ENCODE measurements around the gene IRX4. TPM values are rescaled to one million over a fixed set of nuclear protein-coding genes. Genes with fewer than 3 reads are reported as not detected.

Gene IRX4
- total RNA-seq (0.13 TPM), polyA plus RNA-seq (ENCODE audit: insufficient read depth in 1 of 8, insufficient read length in 8 of 8, low replicate concordance in 1 of 8) (1 to 10 TPM in 2 of 8 donors, under 1 TPM in 6; 0.17 to 3.4 (median 0.49) TPM)
- long read RNA-seq, donor 1, result 0 reads
- long read RNA-seq, donor 2, result 0 reads
- long read RNA-seq, donor 3, partial matches to known transcripts, result 0 of 1 reads
- long read RNA-seq, donor 3, other reads (novel, unspliced or antisense), result 0 of 1 reads
- long read RNA-seq, donor 4, result 0 reads
- long read RNA-seq, donor 5, result 0 reads
- long read RNA-seq, donor 6, result 0 reads
- long read RNA-seq, donor 7, result 0 reads
- long read RNA-seq, donor 8, result 0 reads
- long read RNA-seq, donor 9, result 0 reads
- long read RNA-seq, donor 10, result 0 reads
- long read RNA-seq, donor 11, result 0 reads

GRCh38 chr5:1882337-1883119 is at the start of gene IRX4:
Gene IRX4, minus strand, starts transcription at chr5:1882925. Its CDS starts 278 bp downstream, at chr5:1882647.
- DNase-seq, result no peak
- no peaks in the 10 kb centered on the region for H3K9me3 ChIP-seq (replicated peaks; ENCODE audit: control insufficient read depth, low read depth, low read length)
- H3K27ac ChIP-seq (ENCODE audit: low read length), result no peak within 1 kb of the TSS
- under 1% methylated on average over 60 of the region's 83 CpGs for whole genome bisulfite sequencing (ENCODE audit: insufficient coverage)
- peaks cover 23% of the 10 kb centered on the region for H3K4me1 ChIP-seq (ENCODE audit: control insufficient read depth, insufficient read depth, low read length)
- peaks cover 96% of the 10 kb centered on the region for H3K27me3 ChIP-seq (ENCODE audit: control insufficient read depth, insufficient read depth, low read length)
- H3K36me3 ChIP-seq (ENCODE audit: control insufficient read depth, insufficient read depth, low read length), result no peaks in the 10 kb centered on the region
- H3K4me3 ChIP-seq (ENCODE audit: low read length), result peak within 1 kb of the TSS; percentile 34

- Histone ChIP-seq H3K4me1 (ENCODE audit: control insufficient read depth, insufficient read depth, low read length) (peaks cover 18% of the 10 kb centered on the region), H3K27ac (ENCODE audit: low read length) (peak overlapping the region; percentile 18), H3K9me3 (replicated peaks; ENCODE audit: control insufficient read depth, low read depth, low read length) (no peaks in the 10 kb centered on the region), H3K27me3 (ENCODE audit: control insufficient read depth, insufficient read depth, low read length) (peaks cover 15% of the 10 kb centered on the region), H3K36me3 (ENCODE audit: control insufficient read depth, insufficient read depth, low read length) (no peaks in the 10 kb centered on the region), H3K4me3 (ENCODE audit: low read length) (peak overlapping the region; percentile 47)
- WGBS (ENCODE audit: insufficient coverage), result 1% methylated on average over 22 of the region's 27 CpGs
- DNase-seq, result peak; percentile 72
Observed at GRCh38 chr5:1931604-1932231, 49.0 kb upstream of the IRX4 start.

GRCh38 chr5:1930880-1931603 is 48.3 kb upstream of the IRX4 start:
- peak; percentile 57 for DNase-seq
- H3K36me3 ChIP-seq (ENCODE audit: control insufficient read depth, insufficient read depth, low read length), result no peaks in the 10 kb centered on the region
- no peaks in the 10 kb centered on the region for H3K9me3 ChIP-seq (replicated peaks; ENCODE audit: control insufficient read depth, low read depth, low read length)
- H3K4me1 ChIP-seq (ENCODE audit: control insufficient read depth, insufficient read depth, low read length), result peaks cover 18% of the 10 kb centered on the region
- peaks cover 15% of the 10 kb centered on the region for H3K27me3 ChIP-seq (ENCODE audit: control insufficient read depth, insufficient read depth, low read length)
- H3K4me3 ChIP-seq (ENCODE audit: low read length), result peak overlapping the region; percentile 47
- peak overlapping the region; percentile 18 for H3K27ac ChIP-seq (ENCODE audit: low read length)
- under 1% methylated on average over 65 of the region's 66 CpGs for WGBS (ENCODE audit: insufficient coverage)

GRCh38 chr5:1930501-1930879 is 47.8 kb upstream of the IRX4 start:
- Histone ChIP-seq H3K9me3 (replicated peaks; ENCODE audit: control insufficient read depth, low read depth, low read length) (no peaks in the 10 kb centered on the region), H3K4me3 (ENCODE audit: low read length) (peak overlapping the region; percentile 47), H3K4me1 (ENCODE audit: control insufficient read depth, insufficient read depth, low read length) (peaks cover 18% of the 10 kb centered on the region), H3K36me3 (ENCODE audit: control insufficient read depth, insufficient read depth, low read length) (no peaks in the 10 kb centered on the region), H3K27ac (ENCODE audit: low read length) (peak overlapping the region; percentile 3), H3K27me3 (ENCODE audit: control insufficient read depth, insufficient read depth, low read length) (peaks cover 17% of the 10 kb centered on the region)
- peak; percentile 30 for DNase-seq
- 9% methylated on average over 19 of the region's 27 CpGs for WGBS (ENCODE audit: insufficient coverage)

GRCh38 chr5:1929108-1929991 is 46.6 kb upstream of the IRX4 start:
- peaks cover 21% of the 10 kb centered on the region for H3K27me3 ChIP-seq (ENCODE audit: control insufficient read depth, insufficient read depth, low read length)
- H3K4me3 ChIP-seq (ENCODE audit: low read length), result no peak overlapping the region
- no peaks in the 10 kb centered on the region for H3K36me3 ChIP-seq (ENCODE audit: control insufficient read depth, insufficient read depth, low read length)
- no peaks in the 10 kb centered on the region for H3K9me3 ChIP-seq (replicated peaks; ENCODE audit: control insufficient read depth, low read depth, low read length)
- WGBS (ENCODE audit: insufficient coverage), result 95% methylated on average over 9 of the region's 9 CpGs
- peaks cover 18% of the 10 kb centered on the region for H3K4me1 ChIP-seq (ENCODE audit: control insufficient read depth, insufficient read depth, low read length)
- no peak overlapping the region for H3K27ac ChIP-seq (ENCODE audit: low read length)
- no peak for DNase-seq

- Histone ChIP-seq H3K36me3 (ENCODE audit: control insufficient read depth, insufficient read depth, low read length) (no peaks in the 10 kb centered on the region), H3K27ac (ENCODE audit: low read length) (no peak overlapping the region), H3K9me3 (replicated peaks; ENCODE audit: control insufficient read depth, low read depth, low read length) (no peaks in the 10 kb centered on the region), H3K27me3 (ENCODE audit: control insufficient read depth, insufficient read depth, low read length) (peaks cover 21% of the 10 kb centered on the region), H3K4me1 (ENCODE audit: control insufficient read depth, insufficient read depth, low read length) (peaks cover 15% of the 10 kb centered on the region), H3K4me3 (ENCODE audit: low read length) (no peak overlapping the region)
- WGBS (ENCODE audit: insufficient coverage), result 67% methylated on average over 22 of the region's 30 CpGs
- no peak for DNase-seq
Observed at GRCh38 chr5:1926471-1927341, 44.0 kb upstream of the IRX4 start.

GRCh38 chr5:1926071-1926440 is 43.3 kb upstream of the IRX4 start:
- no peak overlapping the region for H3K27ac ChIP-seq (ENCODE audit: low read length)
- no peak for DNase-seq
- peaks cover 20% of the 10 kb centered on the region for H3K27me3 ChIP-seq (ENCODE audit: control insufficient read depth, insufficient read depth, low read length)
- peaks cover 10% of the 10 kb centered on the region for H3K4me1 ChIP-seq (ENCODE audit: control insufficient read depth, insufficient read depth, low read length)
- no peaks in the 10 kb centered on the region for H3K9me3 ChIP-seq (replicated peaks; ENCODE audit: control insufficient read depth, low read depth, low read length)
- WGBS (ENCODE audit: insufficient coverage), result 73% methylated on average over 2 of the region's 5 CpGs
- H3K4me3 ChIP-seq (ENCODE audit: low read length), result no peak overlapping the region
- H3K36me3 ChIP-seq (ENCODE audit: control insufficient read depth, insufficient read depth, low read length), result no peaks in the 10 kb centered on the region

- no peaks in the 10 kb centered on the region for H3K9me3 ChIP-seq (replicated peaks; ENCODE audit: control insufficient read depth, low read depth, low read length)
- H3K36me3 ChIP-seq (ENCODE audit: control insufficient read depth, insufficient read depth, low read length), result no peaks in the 10 kb centered on the region
- WGBS (ENCODE audit: insufficient coverage), result 73% methylated on average over 23 of the region's 25 CpGs
- H3K27ac ChIP-seq (ENCODE audit: low read length), result no peak overlapping the region
- DNase-seq, result no peak
- peaks cover 18% of the 10 kb centered on the region for H3K27me3 ChIP-seq (ENCODE audit: control insufficient read depth, insufficient read depth, low read length)
- no peak overlapping the region for H3K4me3 ChIP-seq (ENCODE audit: low read length)
- H3K4me1 ChIP-seq (ENCODE audit: control insufficient read depth, insufficient read depth, low read length), result peaks cover 7% of the 10 kb centered on the region
Observed at GRCh38 chr5:1925111-1926070, 42.7 kb upstream of the IRX4 start.

Measured in muscle of leg (tissue), 16 donors.